ENCODE data around the gene LPAR1. TPM values are rescaled to one million over a fixed set of nuclear protein-coding genes. Genes with fewer than 3 reads are reported as not detected.

Gene LPAR1
- total RNA-seq, 1 experiment from 2014 or later = not detected

DNA sequence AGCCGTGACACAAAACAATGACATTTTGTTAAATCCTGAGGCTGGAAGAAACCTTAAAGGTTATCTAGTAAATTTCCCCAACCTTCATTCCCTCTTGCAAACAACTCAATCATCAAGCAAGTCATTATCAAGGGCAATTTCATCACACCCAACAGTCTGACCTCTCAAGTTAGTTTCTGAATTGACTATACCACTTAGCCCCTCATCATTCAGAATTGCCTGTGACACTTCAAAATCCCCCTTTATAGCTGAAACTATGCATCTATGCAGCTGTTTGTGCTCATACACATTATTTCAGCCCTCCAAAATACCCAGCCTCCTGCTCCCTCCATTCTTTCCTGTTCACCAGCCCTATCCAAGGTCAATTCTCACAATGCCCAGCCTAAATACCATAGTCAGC lies 24.6 kb downstream of the LPAR1 start:
- in situ Hi-C loops (cut with HindIII; ENCODE audit: low pct_unique_long_range_greater_than_20kb, low sequenced_read_pairs) = no loop called here
- DNase-seq (ENCODE audit: low read depth, low spot score) = no peak

DNA sequence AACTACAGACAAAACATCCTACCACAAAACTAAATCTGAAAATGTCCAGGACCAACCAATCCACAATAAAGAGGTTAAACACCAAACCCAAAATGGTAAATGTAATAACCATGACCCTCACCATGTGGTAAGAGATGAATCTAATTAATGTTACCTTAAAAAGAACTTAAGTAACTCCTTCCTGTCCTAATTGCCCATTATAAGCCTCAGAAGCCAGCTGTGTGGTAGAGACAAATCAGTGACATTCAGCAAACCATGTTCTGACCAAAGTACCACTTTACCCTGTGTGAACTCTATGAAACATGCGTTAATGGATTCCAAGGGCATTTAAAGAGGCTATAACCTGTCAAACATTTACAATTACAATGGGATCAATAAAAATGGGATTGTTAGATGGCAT lies 25.0 kb downstream of the LPAR1 start:
- in situ Hi-C loops (cut with HindIII; ENCODE audit: low pct_unique_long_range_greater_than_20kb, low sequenced_read_pairs) = no loop called here

DNA sequence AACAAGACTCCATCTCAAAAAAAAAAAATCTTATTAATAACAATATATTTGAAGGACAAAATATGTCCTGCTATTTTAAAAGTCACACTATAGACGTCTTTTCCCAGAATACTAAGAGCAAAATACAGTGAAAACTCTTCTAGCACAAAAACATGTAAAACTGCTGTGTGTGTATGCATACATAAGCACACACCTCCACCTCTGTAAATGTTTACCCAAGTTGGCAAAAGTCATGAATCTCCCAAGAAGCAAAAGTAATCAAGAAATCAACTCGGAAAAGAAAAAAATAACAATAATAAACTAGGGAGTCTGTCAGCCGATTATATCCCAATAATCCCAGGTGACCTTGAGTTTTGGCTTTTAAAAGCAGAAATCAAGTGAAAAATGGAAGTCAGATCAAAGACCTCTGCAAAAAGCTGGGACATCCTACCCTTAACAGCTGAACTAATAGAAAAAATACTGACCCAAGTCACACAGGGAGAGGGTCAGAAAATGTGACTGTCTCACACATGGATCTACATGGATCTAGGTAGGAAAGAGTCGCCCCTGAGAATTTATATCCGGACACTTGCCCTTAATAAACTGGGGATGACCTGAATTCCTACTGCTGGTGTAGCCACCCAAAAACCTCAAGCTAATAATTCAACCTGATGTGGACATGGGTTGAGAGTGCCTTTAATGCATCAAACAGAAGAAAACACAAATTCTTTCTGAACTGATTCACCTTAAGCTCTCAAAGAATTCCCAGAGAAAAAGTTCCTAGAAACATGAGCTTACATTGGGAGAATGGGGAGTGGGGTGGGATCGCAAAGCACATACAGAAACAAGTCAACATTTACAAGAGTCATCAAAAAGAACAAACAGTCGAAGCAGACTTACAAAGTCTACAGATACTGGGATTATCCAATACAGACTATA lies 29.9 kb downstream of the LPAR1 start:
- DNase-seq (ENCODE audit: low read depth, low spot score) = no peak
- in situ Hi-C loops (cut with HindIII; ENCODE audit: low pct_unique_long_range_greater_than_20kb, low sequenced_read_pairs) = no loop called here

More for the DNA sequence above, 25.0 kb downstream of the LPAR1 start:
- DNase-seq (ENCODE audit: low read depth, low spot score) = no peak

DNA sequence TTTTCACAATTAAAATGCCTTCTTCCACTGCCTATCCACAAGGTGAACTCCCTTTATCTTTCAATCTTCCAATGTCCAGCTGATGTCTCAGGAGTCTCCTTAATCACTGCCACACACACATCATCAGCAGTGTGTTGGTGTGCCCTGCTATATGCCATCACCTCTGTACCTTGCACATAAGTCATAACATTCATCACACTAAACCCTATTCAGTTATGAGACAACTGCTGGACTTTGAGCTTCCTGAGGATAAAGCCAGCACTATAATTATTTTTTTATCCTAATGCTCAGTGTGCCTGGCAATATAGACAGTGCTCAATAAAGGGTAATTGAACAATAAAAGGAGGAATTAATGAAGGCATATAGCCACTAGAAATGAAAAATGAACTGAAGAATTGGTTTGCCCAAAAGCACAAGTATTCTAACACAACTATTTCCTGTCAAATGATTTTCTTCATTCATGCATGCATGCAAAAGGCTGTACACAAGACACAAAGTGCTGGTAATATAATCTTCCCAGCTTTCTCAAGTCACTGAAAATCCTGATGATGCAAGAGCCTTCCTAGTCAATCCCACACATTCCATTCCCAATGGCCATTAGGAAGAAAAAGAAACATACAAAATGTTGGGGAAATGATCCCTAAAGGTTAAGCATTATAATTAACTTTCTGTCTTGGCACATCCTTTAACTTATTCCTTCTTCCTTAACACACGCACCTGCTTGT lies 32.4 kb downstream of the LPAR1 start:
- in situ Hi-C loops (cut with HindIII; ENCODE audit: low pct_unique_long_range_greater_than_20kb, low sequenced_read_pairs) = no loop called here
- no peak for DNase-seq (ENCODE audit: low read depth, low spot score)

DNA sequence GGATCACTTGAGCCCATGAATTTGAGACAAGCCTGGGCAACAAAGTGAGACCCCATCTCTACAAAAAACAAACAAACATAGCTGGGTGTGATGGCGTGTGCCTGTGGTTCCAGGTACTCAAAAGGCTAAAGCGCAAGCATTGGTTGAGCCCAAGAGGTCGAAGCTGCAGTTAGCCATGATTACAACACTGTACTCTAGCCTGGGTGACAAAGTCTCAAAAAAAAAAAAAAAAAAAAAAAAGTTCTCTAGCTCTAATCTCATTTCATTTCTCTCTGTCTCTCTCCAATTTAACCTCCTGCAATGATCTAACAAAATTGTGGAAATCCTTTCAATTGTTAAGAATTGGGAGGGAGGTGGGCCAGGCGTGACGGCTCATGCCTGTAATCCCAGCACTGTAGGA lies 33.3 kb downstream of the LPAR1 start:
- in situ Hi-C loops (cut with HindIII; ENCODE audit: low pct_unique_long_range_greater_than_20kb, low sequenced_read_pairs) = no loop called here
- no peak for DNase-seq (ENCODE audit: low read depth, low spot score)

DNA sequence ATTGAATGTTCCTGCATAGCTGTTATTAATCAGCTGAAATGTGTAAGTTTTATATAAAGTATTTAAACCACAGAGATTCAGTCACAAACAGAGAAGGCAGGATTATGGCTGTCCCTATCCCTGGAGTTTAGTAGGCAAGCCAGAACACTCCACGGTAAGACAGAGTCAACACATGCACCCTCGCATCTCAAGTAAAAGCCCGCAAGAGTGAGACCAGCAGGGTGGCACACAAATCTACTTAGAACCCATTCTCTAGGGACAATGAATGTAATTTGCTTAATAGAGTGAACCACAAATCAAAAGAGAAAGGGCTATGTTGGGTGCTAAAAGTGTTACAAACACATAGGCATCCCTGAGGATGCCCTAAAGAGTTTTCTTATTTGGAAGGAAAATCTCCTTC lies 35.1 kb downstream of the LPAR1 start:
- DNase-seq (ENCODE audit: low read depth, low spot score) = no peak
- in situ Hi-C loops (cut with HindIII; ENCODE audit: low pct_unique_long_range_greater_than_20kb, low sequenced_read_pairs) = no loop called here

DNA sequence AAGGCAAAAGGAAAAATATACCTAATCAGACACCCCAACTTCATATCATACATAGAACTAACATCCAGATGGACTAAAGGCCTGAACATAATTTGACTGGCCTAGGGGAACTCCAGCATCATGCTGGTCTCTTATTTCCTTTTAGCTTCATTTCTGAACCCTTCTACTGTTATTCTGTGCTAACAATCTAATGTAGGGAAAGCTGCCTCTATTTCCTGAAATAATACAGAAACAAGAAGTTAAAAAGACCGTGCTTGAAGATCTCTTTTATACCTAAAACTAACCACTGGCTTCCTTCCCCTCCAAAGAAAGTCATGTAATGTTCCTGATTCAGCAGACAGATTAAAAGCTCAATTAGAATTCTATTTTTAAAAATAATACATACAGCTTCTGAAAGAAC lies 36.7 kb downstream of the LPAR1 start:
- in situ Hi-C loops (cut with HindIII; ENCODE audit: low pct_unique_long_range_greater_than_20kb, low sequenced_read_pairs) = no loop called here

DNA sequence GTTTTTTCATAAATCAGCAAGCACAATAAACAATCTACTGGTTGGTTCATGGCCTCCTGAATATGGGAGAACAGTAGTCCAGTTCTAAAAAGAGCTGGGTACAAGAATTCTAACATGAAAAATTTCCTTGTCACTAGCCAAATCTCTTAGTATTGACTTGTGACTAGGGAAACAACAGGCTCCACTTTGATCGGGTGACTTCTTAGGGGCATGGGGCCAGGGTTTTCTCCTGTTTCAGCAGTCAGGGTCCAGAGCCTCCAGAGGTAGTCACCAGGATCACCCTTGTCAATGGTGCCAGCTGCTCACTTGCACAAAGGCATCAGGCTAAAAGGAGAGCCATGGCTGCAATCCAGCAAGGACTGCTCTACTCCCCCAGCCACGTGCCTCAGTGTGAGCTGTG lies 38.1 kb downstream of the LPAR1 start:
- DNase-seq (ENCODE audit: low read depth, low spot score) = peak; percentile 8
- in situ Hi-C loops (cut with HindIII; ENCODE audit: low pct_unique_long_range_greater_than_20kb, low sequenced_read_pairs) = no loop called here

More for the DNA sequence above, 36.7 kb downstream of the LPAR1 start:
- DNase-seq (ENCODE audit: low read depth, low spot score) = no peak

DNA sequence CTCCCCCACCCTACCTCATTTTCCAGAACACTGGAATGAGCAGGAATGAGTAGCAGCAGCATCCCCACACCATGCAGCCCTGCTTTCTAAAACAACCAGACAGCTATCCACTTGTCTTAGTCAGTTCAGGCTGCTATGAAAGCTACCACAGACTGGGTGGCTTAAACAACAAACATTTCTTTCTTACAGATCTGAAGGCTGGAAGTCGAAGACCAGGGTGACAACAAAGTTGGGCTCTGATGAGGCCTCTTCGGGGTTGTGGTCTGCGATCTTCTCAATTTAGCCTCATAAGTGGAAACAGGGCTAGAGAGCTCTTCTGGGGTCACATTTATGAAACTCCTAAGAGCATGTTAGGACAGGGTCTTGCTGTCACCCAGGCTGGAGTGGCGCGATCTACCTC lies 38.9 kb downstream of the LPAR1 start:
- DNase-seq (ENCODE audit: low read depth, low spot score) = no peak
- in situ Hi-C loops (cut with HindIII; ENCODE audit: low pct_unique_long_range_greater_than_20kb, low sequenced_read_pairs) = no loop called here

DNA sequence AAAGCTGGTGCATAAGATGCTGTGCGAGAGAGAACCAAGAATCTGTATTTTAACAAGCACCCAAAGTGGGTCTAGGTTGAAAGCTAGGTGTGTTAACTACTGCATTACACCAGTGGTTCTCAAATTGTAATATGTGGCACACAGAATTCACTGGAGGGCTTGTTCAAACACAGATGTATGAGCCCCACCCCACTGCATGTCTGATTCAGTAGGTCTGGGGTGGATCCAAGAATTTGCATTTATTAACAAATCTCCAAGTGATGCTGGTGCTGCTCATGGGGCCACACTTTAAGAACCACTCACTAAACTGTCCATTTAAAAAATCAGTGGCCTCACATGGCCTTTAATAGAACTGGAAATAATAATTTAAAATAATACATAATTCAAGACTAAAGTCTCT lies 40.4 kb downstream of the LPAR1 start:
- no peak for DNase-seq (ENCODE audit: low read depth, low spot score)
- in situ Hi-C loops (cut with HindIII; ENCODE audit: low pct_unique_long_range_greater_than_20kb, low sequenced_read_pairs) = no loop called here

DNA sequence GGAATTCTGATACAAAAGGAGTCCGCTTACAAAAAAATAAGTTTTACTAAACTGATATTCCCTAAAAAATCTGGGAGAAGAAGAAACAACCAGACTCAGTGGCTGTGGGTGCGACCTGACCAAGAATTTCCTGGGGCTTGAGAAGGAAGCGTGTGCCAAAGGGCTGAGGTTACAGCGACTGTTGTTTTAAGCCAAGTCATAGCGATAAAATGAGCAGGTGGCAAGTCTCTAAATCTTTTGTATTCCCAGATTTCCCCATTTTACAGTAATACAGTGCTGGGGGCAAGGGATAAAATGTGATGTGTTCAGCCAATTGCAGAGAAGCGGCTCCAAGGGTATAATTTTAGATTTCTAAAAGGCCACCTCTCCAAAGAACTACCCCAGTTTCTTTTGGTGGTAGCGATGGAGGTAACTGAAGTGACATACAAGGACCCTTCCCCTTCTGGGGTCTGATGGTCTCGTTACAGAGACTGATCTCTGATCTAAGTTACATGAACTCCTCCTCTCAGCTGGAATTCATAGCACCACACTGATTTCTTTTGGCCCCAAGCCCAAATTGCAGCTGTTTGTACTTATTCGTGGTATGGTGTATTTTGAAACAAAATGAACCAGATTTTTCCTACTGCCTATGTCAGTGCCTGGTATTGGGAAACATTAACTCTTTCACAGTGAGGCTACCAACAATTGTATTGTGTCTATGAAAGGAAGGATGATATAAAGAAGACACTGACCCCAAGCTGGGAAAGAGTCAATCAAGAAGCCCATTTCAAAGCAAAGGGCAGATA lies 41.6 kb downstream of the LPAR1 start:
- in situ Hi-C loops (cut with HindIII; ENCODE audit: low pct_unique_long_range_greater_than_20kb, low sequenced_read_pairs) = no loop called here
- no peak for DNase-seq (ENCODE audit: low read depth, low spot score)

DNA sequence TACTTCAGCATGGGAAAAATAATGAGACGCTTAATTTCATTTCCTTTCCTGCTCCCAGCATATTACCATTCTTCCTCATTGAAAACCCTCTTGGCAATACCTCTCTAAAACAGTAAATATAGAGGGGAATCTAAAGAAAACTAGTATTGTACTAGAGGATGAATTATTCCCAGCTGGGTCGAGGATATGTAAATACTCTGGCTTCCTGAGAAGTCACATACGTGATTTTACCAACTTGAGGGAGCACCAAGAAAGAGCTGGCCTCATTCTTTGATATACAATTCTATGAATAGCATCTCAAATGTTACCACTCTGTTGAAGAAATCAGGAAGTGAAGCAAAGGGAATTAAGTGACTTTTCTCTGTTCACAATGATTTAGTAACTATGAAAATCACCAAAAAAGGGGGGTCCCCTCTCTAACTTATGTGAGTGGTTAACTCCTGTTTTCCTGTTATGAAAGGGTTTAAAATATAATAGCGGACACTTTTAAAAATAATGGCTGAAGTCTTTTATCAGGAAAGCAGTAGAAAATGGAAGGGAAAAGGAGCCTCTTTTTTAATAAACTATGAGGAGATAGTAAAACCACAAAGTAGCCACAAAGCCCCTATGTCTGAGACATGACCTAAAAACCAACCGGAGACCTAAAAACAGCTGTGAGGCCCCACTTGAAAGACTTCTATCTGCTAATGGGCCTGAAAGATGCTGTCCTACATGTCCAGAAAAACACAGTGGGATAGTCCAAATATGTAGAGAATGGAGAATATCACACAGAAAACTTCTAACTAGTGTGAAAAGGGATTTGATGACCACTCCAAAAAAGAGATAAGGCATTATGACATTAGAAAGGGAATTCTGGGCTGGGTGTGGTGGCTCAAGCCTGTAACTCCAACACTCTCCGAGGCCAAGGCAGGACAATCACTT lies 42.6 kb downstream of the LPAR1 start:
- no peak for DNase-seq (ENCODE audit: low read depth, low spot score)
- in situ Hi-C loops (cut with HindIII; ENCODE audit: low pct_unique_long_range_greater_than_20kb, low sequenced_read_pairs) = no loop called here

DNA sequence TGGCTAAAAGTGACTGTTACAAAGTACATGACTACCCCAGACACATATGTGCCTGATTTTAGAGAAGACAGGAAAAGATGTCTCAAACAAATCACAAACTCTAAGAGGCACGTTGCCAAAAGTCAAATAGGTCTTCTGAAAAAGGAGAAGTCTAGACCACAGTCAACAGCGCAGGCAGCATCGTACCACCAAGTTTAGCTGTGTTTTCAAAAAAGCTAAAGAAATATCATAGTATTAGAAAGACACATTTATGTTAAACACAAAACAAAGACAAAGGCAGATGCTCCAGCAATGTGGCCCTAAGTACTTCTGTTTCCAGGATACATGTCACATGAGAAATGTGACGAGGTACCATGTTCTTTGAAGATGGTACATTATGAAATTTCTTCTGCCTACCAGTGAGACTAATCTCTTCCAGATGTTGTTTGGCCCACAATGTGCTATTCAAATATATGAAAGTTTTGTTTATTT lies 43.5 kb downstream of the LPAR1 start:
- in situ Hi-C loops (cut with HindIII; ENCODE audit: low pct_unique_long_range_greater_than_20kb, low sequenced_read_pairs) = no loop called here
- DNase-seq (ENCODE audit: low read depth, low spot score) = no peak

DNA sequence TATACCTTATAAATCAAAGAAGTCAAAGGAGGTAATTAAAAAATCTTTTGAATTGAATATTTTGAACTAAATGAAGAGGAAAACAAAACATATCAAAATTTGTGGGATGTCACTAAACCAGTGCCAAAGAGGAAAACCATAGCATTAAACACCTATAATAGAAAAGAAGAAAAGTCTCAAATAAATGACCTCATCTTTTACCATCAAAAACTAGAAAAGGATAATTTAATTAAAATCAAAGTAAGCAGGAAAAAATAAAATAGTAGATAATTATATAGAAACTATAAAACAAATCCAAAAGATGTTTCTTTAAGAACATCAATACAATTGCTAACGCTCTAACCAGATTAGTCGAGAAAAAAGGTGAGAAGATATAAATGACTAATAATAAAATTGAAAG lies 47.8 kb downstream of the LPAR1 start:
- in situ Hi-C loops (cut with HindIII; ENCODE audit: low pct_unique_long_range_greater_than_20kb, low sequenced_read_pairs) = no loop called here

DNA sequence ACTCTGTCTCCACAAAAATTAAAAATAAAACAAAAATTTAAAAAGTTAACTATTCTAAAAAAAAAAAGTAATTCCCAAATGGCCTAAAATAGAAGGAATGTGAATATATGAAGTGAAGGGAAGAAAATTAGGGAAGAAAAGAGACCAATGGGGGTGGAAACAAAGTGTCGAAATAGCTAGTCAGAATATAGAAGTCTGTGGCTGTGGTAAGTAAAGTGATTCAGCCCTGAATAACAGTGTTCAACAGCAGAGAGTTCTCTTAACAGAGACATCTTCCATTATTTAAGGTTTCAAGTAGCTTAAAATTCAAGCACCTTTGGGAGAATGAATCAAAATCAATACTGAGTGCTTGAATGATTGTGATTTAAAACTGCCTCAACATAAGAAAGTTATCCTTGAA lies 51.7 kb downstream of the LPAR1 start:
- in situ Hi-C loops (cut with HindIII; ENCODE audit: low pct_unique_long_range_greater_than_20kb, low sequenced_read_pairs) = no loop called here
- no peak for DNase-seq (ENCODE audit: low read depth, low spot score)

More for the DNA sequence above, 47.8 kb downstream of the LPAR1 start:
- DNase-seq (ENCODE audit: low read depth, low spot score) = no peak

DNA sequence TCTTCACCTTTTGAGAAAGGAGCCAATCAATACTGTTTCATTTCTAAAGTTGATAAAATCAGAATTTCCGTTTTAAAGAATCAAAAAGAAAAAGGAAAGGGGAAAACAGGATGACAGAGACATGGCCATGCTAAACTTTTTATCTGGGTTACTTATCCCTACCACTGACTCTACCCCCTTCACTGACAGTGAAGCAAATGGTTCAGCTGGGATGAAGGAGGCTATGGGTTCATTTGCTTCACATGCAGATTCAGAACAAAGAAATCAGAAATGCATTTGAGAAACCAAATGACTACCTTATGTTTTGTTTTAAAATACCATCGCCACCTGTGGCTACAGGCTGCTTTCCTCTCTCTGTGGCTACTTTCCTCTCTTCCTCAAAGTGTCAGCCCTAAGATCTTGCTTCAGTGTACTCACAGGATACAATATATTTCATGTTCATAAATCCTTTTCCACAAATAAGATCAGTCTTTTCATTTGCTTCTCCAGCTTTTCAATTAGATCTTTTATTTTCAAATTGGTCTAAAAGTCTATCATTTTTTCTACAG lies 53.3 kb downstream of the LPAR1 start:
- in situ Hi-C loops (cut with HindIII; ENCODE audit: low pct_unique_long_range_greater_than_20kb, low sequenced_read_pairs) = no loop called here
- no peak for DNase-seq (ENCODE audit: low read depth, low spot score)

DNA sequence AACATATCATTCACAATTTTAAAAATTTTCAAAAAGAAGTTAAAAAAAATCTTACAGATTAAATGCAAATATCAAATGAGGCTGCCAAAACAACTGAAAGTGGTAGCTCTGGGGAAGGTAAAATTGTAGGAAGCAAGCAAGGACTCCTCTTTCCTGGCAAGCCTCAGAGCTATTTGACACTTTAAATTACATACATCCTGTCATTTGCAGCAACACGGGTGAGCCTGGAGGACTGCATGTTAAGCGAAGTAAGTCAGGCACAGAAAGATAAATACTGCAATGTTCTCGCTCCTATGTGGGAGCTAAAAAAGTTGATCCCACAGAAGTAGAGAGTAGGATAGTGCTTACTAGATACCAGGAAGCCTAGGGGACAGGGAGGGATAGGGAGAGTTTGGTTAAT lies 58.0 kb downstream of the LPAR1 start:
- no peak for DNase-seq (ENCODE audit: low read depth, low spot score)
- in situ Hi-C loops (cut with HindIII; ENCODE audit: low pct_unique_long_range_greater_than_20kb, low sequenced_read_pairs) = no loop called here

All from SK-MEL-5 (cell line).